Fibroblast of skin of right biceps (primary cell): ENCODE data around the gene HMGA1.
A peak's percentile ranks its signal among the peaks of the same experiment; 100 is the strongest.

Experiments used
- DNase-seq: peaks from one replicate; pipeline ENCODE4 v3.0.0-alpha.2; 2013

Gene HMGA1

DNA sequence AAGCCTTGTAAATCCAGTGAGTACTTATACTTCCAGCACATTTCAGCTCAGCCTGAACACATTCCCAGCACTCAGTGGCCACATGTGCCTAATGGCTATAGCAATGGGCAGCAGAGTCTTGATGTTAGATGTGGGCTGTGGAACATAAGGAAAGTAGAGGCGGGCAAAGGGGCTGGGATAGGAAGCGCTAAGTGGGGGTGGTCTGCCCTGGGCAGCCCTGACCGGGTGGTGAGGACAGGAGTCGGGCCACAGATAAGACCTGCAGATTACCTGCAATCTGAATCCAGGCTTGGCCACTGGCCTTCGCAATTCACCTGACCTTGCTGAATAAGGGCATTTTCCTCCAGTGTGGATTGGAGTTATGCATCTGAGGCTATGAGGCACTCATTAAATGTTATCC is 11.1 kb upstream of the HMGA1 start:
- no peak for DNase-seq

DNA sequence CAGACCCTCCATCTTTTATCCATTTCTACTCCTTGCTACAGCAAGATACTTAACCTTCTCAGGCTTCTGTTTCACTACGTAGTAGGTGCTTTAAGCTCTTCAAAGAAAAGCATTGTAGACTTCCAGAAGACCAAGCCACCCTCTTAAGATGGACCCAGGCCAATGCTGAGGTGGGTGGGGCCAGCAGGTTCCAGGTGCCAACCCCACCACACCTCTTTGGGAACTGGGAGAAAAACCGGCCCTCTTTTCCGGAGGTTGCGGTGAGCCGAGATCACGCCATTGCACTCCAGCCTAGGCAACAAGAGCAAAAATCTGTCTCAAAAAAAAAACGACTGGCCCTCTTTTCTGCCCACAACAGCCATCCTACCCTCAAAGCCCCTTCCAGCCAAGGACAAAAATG is 10.6 kb upstream of the HMGA1 start:
- no peak for DNase-seq

DNA sequence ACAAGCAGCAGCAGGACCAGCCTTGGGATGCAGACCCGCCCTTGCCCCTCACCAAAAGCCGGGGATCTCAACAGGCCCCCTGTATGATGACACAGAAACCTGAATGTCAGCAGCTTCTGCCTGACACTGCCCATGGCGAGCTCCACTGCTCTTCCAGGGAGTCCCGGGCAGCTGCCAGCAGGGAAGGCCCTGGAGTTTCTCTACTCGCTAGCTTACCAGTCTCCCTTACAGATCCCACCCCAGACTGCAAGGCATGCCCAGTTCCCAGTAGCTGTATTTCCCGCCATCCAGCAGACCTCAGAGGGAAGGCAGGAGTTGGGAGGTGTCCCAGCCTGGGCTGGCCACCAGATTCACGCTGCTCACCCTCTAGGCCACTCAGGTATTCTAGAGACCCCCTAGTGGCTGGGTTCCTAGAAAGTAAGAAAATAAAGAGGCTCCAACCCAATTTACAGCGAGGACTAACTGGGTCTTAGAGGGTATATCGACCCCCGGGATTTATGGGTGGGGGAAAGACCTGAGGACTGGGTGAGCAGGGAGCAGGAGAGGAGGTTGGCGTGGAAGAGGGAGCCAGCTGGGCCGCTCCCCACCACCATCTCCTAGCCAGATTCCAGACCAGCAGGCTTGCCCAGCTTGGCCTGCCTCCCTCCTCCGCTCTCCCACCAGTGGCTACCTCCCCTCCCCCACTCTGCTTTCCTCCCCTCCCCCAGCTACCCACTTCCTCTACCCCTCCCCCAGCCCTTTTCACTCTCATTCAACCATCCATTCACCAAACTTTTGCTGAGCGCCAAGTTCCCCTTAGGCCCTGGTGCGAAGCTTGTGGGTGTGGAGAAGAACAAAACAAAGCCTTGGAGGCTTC is 9.7 kb upstream of the HMGA1 start:
- DNase-seq: no peak

DNA sequence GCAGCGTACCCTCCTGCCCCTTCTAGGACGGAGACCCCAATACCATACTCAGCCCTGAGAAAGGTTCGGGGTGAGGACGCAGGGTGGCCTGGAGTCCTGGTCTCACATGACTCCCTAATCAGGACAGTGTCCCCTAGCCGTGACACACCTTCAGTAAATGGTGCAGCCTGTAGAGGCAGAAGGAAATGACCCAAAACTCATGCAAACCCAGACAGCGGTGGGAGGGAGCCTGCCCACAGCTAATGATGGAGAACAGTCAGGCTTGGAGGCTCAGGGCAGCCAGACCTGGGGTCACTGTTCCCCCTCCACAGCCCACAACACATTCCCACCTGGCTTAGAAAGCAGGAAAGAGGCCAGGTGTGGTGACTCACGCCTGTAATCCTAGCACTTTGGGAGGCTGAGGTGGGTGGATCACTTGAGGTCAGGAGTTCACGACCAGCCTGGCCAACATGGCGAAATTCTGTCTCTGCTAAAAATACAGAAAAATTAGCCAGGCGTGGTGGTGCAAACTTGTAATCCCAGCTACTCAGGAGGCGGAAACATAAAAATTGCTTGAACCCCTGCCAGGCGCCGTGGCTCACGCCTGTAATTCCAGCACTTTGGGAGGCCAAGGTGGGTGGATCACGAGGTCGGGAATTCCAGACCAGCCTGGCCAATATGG is 8.8 kb upstream of the HMGA1 start:
- DNase-seq: no peak

DNA sequence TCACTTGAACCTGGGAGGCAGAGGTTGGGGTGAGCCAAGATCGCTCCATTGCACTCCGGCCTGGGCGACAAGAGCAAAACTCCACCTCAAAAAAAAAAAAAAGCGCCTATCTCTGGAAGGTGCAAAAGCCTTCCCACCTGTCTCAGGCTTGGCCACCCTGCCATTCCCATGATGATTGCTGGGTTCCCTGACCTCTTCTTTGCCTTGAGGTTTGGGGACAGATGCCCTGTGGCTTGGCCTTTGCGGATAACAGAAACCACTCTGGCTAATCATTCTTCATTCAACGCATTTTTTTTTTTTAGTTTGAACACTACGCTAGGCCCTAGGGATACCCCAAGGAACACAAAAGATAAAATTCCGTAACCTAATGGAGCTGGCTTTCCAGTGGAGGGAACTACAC is 6.8 kb upstream of the HMGA1 start:
- DNase-seq: no peak

DNA sequence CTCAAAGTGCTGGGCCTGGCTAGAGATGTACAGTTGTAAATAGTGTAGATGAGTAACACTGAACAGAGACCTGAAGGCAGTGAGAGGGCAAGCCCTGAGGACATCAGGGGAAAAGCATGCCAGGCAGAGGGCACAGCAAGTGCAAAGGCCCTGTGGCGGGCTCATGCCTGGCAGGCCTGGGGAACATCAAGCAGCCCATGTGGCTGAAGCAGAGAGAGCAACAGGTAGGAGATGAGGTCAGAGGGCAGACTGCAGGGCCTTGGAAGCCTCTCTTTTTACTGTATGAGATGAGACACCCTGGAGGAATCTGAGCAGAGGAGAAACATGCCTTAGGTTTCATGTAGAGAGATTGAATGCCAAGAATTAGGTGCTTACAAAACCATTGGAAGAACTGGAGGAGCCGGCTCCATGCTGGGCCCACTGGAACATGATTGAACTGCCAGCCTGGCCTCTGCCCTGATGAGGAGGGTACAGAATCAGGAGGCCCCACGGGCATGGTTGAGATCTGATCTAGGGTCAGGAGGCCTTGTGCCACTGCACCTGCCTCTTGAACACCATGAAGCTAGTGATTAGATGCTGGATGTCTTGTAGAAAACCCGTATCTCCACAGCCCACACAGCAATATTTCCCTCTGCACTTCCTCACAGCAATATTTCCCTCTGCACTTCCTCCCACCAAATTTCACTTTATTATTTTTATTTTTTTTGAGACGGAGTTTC is 5.9 kb upstream of the HMGA1 start:
- DNase-seq: no peak

DNA sequence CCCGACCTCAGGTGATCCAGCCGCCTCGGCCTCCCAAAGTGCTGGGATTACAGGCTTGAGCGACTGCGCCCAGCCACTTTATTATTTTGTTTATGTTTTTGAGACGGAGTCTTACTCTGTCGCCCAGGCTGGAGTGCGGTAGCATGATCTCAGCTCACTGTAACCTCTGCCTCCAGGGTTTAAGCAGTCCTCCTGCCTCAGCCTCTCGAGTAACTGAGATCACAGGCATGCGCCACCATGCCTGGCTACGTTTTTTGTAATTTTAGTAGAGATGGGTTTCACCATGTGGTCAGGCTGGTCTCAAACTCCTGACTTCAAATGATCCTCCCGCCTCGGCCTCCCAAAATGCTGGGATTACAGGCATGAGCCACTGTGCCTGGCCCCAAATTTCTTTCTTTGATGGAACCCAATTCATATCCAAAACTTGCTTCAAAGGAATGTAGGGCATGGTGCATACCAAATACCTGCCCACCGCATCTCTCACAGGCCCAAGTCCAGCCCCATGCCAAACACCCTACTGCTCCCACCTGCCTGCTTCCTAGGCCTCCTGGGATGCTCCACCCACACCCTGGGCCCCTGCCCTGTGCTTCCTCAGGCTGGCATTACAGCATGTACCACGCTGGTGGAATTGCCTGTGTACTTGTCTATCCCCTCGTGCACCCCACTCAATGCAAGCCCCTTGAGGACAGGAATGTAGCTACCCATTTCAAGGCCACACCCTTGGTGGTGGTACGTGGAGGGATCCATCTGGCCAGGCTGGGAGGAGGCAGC is 4.9 kb upstream of the HMGA1 start:
- DNase-seq: no peak

DNA sequence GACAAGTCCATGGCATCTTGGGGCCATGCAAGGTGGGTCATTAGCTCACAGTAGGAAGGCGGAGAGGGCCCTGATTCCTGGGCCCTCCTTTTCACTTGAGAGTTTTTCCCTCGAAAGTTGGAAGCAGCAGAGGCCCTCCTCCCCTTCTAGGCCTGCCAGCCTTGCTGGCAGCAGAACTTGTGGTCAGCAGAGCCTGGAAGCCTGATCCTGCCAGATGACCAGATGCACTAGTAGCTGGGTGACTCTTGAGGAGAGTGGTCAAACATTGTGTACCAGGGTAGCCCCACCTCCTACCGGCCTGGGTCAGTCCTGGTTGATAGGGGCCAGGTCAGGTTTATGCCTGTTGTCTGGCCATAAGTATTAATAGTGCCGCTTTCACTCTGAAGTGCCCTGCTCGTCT is 3.8 kb upstream of the HMGA1 start:
- DNase-seq: no peak

DNA sequence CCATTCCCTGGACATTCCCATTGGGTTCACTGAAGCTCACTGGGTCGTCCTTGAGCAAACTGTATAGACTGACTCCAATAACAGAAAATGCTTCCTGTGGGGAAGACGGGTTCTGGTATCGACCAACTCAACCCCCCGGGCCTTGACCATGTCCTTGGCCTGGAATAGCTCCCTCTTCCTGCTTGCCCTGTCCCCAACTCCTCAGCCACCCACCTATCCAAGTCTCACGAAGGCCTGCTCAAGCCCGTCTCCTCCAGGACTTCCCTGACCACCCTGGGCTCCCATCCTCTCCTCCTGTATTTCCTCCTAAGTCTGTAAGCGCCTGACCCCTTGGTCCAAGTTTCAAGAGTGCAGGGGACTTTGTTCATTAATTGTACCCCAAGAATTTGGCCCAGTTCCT is 2.8 kb upstream of the HMGA1 start:
- no peak for DNase-seq

DNA sequence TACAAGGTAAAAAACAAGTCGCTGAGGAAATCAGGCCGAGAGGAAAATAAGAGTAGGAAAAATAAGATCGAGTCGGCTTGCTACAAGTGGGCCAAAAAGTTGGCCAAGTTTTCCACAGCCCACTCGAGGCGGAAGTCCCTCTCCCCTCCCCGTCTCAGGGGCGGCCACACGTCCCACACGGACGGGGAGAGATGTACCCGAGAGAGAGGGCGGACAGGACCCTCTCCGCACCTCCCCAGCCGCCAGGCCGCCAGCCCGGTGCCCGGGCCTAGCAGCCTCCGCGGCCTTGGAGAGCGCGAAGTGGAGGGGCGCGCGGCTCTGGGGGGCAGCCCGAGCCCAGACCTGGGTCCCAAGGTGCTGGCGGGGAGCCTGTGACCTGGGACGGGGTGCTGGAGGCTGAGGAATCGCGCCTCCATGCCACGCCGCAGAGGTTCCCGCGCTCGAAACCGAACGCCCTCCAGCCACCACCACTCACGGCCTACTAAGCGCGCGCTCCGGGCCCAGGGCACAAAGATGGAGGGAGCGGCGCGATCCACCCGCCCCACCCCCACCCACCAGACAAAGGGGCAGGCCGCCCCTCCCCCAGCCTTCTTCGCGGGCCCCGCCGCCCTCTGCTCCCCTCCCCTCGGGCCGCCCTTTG is 1.9 kb upstream of the HMGA1 start:
- no peak for DNase-seq

DNA sequence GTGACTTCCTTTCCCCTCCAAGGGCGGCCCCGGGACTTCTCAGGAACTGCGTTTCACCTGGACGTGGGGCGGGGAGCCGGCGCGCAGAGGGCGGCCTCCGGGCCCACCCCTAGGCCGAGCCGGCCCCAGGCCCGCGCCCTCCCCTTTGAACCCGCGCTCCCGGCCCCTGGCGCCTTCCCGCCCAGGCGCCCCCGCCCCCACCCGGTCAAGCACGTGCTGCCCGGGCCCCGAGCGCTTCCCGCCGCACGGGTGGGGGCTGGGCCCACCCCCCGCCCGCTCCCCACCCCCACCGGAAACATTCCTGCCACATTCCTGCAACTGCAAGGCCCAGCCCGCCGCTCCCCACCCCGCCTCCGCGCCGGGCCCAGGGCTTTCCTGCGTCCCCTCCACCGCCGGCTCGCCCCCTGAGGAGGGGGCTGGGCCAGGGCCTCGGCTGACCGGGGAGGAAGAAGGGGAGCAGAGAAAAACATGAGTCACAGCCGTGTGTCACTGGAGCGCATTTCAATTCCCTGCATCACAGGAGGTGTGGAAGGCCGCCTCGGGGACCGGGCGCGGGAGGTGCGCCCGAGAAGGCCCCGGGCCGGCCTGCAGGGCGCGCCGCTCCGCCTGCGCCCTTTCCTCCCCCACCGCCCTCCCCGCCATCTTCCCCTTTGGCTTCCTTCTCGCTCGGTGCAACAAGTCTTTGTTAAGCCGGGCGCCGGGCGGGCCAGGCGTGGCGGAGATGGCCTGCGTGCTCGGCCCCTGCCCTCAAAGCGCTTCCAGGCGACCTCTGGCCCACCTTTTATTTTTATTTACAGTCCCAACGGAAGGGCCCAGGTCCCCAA is 1.2 kb upstream of the HMGA1 start:
- peak; percentile 97 for DNase-seq

DNA sequence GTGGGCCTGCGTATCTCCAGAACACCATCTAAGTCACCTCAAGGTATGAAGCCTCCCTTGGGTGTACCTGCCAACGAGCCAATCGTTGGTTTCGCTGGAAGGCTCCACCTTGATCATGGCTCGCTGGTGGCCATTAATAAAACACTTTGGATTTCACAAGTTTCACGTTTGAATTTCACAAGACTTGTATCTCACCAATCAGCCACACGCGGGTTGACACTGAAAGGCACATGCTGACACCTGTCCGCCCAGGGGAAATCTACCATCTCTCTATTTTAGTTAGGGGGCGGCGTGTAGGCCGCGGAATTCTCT is 586 bp upstream of the HMGA1 start:
- no peak for DNase-seq

DNA sequence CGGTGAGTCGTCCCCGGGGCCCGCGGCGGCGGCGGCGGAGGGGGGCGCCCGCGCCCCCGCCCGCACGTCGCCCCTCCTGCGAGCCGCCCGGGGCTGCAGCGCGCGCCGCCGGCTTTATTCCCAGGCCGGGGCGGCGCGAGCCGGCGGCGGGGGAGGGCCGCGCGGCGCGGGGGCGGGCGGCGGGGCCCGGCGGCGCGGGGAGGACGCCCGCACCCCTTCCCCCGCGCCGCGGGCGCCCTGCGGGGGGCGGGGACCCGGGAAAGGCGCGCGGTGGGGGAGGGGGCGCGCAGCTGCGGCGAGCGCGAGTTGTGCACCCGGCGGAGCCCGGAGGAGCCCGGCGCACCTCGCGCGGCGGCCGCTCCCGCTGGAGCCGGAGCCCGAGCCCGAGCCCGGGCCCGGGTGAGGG is 646 bp downstream of the HMGA1 start:
- no peak for DNase-seq

DNA sequence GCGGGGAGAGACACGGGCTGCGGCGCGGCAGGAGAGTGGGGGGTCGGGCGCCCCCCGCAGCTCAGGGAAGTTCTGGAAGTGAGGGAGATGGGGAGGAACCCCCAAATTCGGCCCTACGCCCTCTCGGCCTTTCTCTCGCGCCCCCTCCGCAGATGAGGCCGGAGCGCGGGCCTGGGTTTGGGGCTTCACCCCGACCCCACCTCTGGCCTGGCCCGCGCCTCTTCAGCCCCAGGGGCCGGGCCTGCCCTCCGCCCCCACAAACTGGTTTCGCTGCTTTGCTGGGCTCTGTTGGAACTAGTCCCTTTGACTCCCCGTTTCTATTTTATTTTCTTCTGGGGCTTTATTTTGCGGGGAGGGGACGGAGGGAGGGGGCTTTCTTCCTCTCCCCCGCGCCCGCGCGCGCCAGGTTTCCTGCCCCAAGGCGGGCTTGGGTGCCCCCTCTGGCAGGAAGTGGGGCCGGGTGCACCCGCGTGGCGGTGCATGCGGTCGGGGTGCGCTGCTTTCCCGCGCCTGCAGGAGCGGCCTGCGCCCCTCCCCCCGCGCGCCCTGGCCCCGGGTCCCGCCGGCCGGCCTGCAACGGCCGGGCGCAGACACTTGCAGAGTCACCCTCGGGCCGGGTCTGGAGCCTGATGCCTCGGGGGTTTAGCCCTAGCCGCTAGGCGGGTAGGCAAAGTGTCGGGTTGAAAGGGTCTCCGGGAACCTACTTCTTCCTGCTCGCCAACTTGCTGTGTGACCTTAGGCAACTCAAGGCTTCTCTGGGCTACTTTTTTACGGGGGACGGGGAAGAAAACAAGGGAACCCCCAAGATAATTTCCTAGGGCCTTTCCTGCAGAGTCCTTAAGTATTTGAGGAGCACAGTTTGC is 1.3 kb downstream of the HMGA1 start:
- peak; percentile 65 for DNase-seq

DNA sequence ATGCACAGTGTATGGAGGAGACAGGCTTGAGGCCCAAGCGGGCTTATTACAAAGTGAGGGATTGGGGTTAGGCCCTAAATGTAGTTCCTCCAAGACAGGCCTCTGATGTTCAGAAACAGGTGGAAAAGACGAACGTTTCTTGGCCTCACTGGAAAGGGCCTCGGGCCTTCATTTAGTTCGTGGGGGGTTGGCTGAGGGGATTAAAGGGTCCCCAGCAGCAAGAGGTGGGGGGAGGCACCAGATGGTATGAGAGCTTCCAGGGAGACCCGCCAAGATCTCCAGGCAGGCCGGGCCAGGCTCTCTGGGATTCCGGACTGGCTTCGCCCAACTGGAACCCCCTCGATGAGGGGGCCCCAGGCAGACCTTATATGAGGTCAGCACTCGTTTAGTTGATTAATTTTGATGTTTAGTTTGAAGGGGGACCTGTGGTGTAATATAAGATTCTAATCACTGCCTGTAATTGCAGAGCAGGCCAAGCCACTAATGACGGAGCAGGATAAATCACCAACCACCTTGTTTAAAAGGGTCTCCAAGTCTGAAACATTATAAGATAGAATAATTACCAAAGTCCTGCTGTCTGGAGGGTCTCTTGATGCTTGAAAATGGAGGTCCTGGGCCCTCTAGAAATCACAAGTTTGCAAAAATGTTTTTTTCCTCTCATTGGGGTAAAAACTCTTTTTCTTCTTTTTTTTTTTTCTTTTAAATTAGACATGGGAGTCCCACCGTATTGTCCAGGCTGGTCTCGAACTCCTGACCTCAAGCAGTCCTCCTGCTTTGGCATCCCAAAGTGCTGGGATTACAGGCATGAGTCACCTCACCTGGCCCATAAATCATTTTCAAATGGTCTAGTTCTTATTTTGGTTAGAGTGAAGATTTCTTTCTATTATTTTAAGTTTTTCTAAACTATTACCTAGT is 2.2 kb downstream of the HMGA1 start:
- no peak for DNase-seq

DNA sequence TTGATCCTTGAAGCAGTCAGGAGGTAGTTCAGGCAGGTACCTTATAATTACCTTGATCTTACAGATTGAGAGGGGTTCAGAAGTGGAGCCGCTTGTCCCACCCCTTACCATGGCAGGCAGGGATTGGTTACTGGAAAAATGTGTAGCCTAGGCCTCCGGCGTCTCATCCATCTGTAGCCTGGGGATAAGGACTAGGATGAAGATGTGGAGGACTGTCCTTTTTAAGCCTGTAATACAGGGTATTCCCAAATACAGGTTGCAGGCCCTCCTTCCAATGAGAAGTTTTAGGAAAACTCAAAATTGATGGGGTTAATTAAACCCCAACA is 2.8 kb downstream of the HMGA1 start:
- DNase-seq: no peak

DNA sequence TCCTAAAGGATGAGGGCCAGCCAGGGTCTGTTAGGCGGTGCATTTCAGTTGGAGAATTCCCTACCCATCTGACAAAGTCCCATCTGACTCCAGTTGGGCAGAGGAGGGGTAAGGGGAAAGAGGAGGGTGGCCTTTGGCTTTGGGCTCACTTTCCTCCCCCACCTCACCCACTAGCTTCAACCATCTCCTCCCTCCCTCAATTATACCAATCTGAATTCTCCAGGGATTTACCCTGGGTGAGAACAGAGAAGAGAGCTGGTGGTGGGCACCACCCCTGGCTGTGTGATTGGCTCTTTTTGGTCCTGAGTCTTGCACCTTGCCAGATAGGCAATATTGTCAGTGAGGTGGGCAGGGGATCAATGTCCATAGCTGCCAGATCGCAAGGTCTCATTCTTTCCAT is 3.2 kb downstream of the HMGA1 start:
- no peak for DNase-seq

DNA sequence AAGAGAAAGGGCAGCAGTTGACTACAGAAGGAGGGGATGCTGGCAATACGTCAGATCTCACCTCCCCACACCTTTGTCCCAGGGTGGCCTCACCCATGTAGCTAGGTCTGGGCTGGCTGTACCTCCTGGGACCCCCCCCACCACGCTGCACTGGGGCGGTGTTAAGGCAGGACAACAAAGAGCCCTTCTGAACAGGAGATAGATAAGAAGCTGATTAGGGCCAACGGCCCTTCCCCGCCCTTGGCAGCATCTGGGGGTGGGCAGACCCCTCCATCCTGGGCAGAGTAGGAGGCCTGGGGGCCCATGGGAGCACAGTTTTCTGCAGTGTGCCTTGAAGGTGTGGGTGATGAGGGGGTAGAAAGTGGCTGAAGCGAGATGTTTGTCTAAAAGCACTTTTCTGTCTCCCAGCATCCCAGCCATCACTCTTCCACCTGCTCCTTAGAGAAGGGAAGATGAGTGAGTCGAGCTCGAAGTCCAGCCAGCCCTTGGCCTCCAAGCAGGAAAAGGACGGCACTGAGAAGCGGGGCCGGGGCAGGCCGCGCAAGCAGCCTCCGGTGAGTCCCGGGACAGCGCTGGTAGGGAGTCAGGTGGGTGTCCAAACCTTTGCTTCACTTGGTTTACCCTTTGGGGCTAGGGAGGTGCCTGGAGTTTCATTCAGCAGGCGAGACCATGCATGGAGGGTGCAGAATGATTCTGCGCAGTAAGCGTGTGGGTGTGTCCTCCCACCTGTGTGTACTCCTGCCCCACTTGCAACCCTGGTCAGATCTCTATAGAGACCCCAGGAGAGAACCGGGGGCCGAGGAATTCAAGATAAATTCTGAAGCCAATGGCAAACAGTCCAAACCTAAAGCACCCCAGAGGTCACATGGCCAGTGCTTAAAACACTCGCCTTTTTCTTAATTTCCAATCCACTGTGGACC is 3.9 kb downstream of the HMGA1 start:
- no peak for DNase-seq
